Osteoblast (primary cell): Measurements from ENCODE around the gene GJA4. TPM values are rescaled to one million over a fixed set of nuclear protein-coding genes. Genes with fewer than 3 reads are reported as not detected.

ENCODE experiments used
- DNase-seq: peaks from one replicate; pipeline ENCODE4 v3.0.0; 2011; ENCODE audit warnings: low spot score, mixed read lengths; ENCODE audit not compliant: insufficient read length; ENCODE audit errors: missing footprints
- H2AFZ ChIP-seq: 2 replicates; pipeline ENCODE4 v1.6.0; 2011; ENCODE audit warnings: mild to moderate bottlenecking, low read length
- H3K27ac ChIP-seq: 2 replicates; pipeline ENCODE4 v1.5.1; 2011; ENCODE audit warnings: mild to moderate bottlenecking, low read depth, low read length, moderate library complexity
- H3K27me3 ChIP-seq: 2 replicates; pipeline ENCODE4 v1.6.0; 2012; ENCODE audit warnings: mild to moderate bottlenecking, control low read depth, inconsistent platforms, low read length, moderate library complexity; ENCODE audit not compliant: insufficient read depth
- H3K36me3 ChIP-seq: 2 replicates; pipeline ENCODE4 v1.5.1; 2011; ENCODE audit warnings: mild to moderate bottlenecking, low read length, control low read depth, moderate library complexity; ENCODE audit not compliant: insufficient read depth
- H3K4me1 ChIP-seq: 2 replicates; pipeline ENCODE4 v1.5.1; 2011; ENCODE audit warnings: mild to moderate bottlenecking, low read length, control low read depth, moderate library complexity; ENCODE audit not compliant: insufficient read depth
- H3K4me2 ChIP-seq: 2 replicates; pipeline ENCODE4 v1.6.0; 2011; ENCODE audit warnings: mild to moderate bottlenecking, low read length; ENCODE audit not compliant: insufficient read depth
- H3K4me3 ChIP-seq: fragments of 200-600 bp; sonication (generic); 3 replicates; pipeline ENCODE4 v1.5.1; 2012; ENCODE audit warnings: mild to moderate bottlenecking, low read length, inconsistent platforms; ENCODE audit not compliant: insufficient read depth
- H3K79me2 ChIP-seq: 2 replicates; pipeline ENCODE4 v1.6.0; 2012; ENCODE audit warnings: mild to moderate bottlenecking, low read length, control low read depth, inconsistent platforms; ENCODE audit not compliant: insufficient read depth
- H3K9me3 ChIP-seq: 2 replicates; pipeline ENCODE4 v1.5.1; 2011; ENCODE audit warnings: low read depth, low read length, control low read depth
- H4K20me1 ChIP-seq: 2 replicates; pipeline ENCODE4 v1.6.0; 2012; ENCODE audit warnings: mild to moderate bottlenecking, low read length, control low read depth; ENCODE audit not compliant: insufficient read depth
- CTCF ChIP-seq: IDR thresholded peaks from 2 replicates; pipeline ENCODE4 v1.5.1; 2011; ENCODE audit warnings: mild to moderate bottlenecking, low read depth, low read length, moderate library complexity; ENCODE audit errors: extremely low read depth
- total RNA-seq: library from RNA; depleted of rRNA; stranded (reverse); fragments of >200 nt; gene quantifications from 2 replicates; pipeline ENCODE4 v1.2.3, GENCODE V29; 2012

GJA4 gene
- total RNA-seq: not detected in 2 replicates

DNA sequence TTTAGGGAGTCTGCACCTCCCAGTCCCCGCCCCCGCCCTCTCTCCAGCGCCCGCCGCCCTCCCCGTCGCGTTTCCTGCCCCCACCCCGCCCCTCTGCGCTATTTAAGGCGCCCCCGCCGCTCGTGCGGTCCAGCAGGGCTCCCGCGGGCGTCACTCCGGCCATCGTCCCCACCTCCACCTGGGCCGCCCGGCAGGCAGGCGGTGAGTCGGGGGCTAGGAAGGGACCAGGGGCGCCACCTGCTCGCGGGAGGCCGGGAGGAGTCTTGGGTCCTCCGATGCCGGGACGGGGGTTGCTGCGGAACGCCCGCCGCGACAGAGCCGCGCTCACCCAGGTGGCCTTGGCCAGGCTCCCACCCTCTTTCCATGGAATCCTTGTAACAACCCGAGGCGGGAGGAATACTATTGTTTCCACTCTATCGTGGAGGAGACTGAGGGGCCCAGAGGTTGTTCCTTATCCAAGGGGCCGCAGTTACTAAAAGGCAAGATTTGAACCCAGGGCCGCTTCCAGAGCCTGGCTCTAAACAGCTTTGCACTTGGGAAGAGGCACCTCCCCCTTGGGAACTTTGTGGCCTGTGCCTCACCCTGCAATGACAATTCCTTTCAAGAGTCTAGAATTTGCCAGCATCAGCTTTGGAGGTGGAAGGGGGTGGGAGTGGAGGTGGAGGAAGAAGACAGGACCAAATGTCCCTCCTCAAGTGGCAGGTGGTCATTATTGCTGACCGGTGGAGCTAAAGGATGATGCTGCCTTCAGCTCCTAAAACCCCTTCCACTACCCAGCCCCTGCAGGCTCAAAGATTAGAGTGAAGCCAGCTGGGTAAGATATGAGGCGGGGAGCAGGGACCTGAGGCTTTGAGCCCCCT is at the start of gene GJA4:
Gene GJA4 (plus strand): TSS at position 132 of the 860 bp plus-strand sequence. CDS start 1,215 bp downstream, outside the sequence.
- H2AFZ ChIP-seq: no peak within 1 kb of the TSS
- H3K4me3 ChIP-seq: no peak within 1 kb of the TSS
- peak; percentile 86 for DNase-seq
- peaks cover 3% of the 10 kb centered on the region for H3K4me1 ChIP-seq
- H3K79me2 ChIP-seq: no peaks in the 10 kb centered on the region
- no peak within 1 kb of the TSS for H3K27ac ChIP-seq
- H4K20me1 ChIP-seq: no peaks in the 10 kb centered on the region
- H3K36me3 ChIP-seq: no peaks in the 10 kb centered on the region
- no peaks in the 10 kb centered on the region for H3K9me3 ChIP-seq
- no peak for TF ChIP-seq CTCF
- peaks cover 15% of the 10 kb centered on the region for H3K27me3 ChIP-seq
- H3K4me2 ChIP-seq: no peak within 1 kb of the TSS

DNA sequence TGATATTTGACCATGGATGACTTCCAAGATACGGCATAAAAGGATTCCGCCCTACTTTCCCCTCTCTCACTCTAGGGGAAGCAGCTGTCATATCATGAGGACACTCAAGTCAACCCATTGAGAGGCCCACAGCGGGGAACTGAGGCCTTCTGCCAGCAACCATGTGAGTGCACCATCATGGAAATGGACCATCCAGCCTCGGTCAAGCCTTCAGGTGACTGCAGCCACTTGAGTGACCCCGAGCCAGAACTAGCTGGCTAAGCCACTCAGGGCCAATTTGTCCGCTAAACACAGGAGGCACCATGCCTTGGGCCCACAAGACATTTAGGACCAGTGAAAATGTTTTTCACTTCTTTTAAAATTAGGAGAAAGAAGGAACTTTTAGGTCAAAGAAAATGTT is 49.0 kb upstream of the GJA4 start:
- Histone ChIP-seq H2AFZ (no peak overlapping the region), H4K20me1 (no peaks in the 10 kb centered on the region), H3K9me3 (no peaks in the 10 kb centered on the region), H3K27ac (no peak overlapping the region), H3K4me1 (no peaks in the 10 kb centered on the region), H3K27me3 (no peaks in the 10 kb centered on the region), H3K4me2 (no peak overlapping the region), H3K79me2 (no peaks in the 10 kb centered on the region), H3K4me3 (no peak overlapping the region), H3K36me3 (no peaks in the 10 kb centered on the region)
- DNase-seq: no peak
- TF ChIP-seq CTCF: no peak

GRCh38 chr1:34744851-34745250 is 47.9 kb upstream of the GJA4 start:
- no peak for TF ChIP-seq CTCF
- no peak overlapping the region for H3K27ac ChIP-seq
- H3K27me3 ChIP-seq: no peaks in the 10 kb centered on the region
- H3K9me3 ChIP-seq: no peaks in the 10 kb centered on the region
- H2AFZ ChIP-seq: no peak overlapping the region
- H4K20me1 ChIP-seq: no peaks in the 10 kb centered on the region
- no peak for DNase-seq
- no peak overlapping the region for H3K4me3 ChIP-seq
- H3K36me3 ChIP-seq: no peaks in the 10 kb centered on the region
- H3K4me1 ChIP-seq: no peaks in the 10 kb centered on the region
- no peak overlapping the region for H3K4me2 ChIP-seq
- no peaks in the 10 kb centered on the region for H3K79me2 ChIP-seq

DNA sequence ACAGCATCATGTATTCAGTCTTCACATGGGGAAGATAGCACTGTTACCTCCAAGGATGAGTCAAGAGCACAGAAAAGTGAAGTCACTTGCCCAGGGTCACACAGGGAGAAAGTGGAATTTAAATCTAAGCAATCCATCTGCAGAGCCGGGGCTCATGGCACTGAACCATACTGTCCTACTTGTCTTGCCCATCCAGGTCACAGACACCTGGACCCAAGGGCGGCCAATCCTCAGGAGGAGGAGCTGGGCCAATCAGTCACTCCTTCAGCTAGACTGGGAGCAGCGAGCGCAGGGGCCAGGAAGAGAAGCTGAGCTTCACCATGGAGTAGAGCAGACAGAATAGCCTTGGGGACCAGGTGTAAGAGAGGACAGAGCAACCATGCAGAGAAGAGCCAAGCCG is 47.1 kb upstream of the GJA4 start:
- H3K4me2 ChIP-seq: no peak overlapping the region
- no peaks in the 10 kb centered on the region for H3K9me3 ChIP-seq
- no peaks in the 10 kb centered on the region for H3K4me1 ChIP-seq
- TF ChIP-seq CTCF: no peak
- no peak for DNase-seq
- no peaks in the 10 kb centered on the region for H4K20me1 ChIP-seq
- no peak overlapping the region for H2AFZ ChIP-seq
- no peak overlapping the region for H3K27ac ChIP-seq
- H3K36me3 ChIP-seq: no peaks in the 10 kb centered on the region
- H3K27me3 ChIP-seq: no peaks in the 10 kb centered on the region
- H3K4me3 ChIP-seq: no peak overlapping the region
- H3K79me2 ChIP-seq: no peaks in the 10 kb centered on the region
